ENCODE measurements around the gene TBC1D23. TPM values are rescaled to one million over a fixed set of nuclear protein-coding genes. Genes with fewer than 3 reads are reported as not detected.
A peak's percentile ranks its signal among the peaks of the same experiment; 100 is the strongest.
"Not testable (repeated sequence)": the region's sequence is repeated elsewhere in the genome, so short reads cannot be mapped to it uniquely, and the experiment has no call there.

The TBC1D23 gene
- total RNA-seq, 1 donor from 2014 or later: 62.2 TPM

DNA sequence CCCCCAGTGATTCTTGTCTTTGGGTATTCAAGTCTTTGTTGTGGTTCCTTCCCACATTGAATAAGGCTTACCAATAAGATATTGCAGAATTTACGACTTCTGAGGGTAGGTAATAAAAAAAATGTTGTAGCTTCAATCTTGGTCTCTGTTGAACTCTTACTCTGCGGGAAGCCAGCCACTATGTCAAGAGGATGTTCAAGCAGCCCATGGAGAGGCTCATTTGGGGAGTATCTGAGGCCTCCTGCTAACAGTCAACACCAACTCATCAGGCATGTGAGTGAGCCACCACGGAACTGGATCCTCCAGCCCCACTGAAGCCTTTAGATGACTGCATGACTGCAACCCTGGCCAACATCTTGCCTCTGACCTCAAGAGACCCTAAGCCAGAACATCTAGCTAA lies 3.2 kb upstream of the TBC1D23 start:
- Histone ChIP-seq H3K36me3 (ENCODE audit: insufficient read depth, low read length) (no peaks in the 10 kb centered on the region), H3K4me3 (ENCODE audit: insufficient read depth, low read depth, low read length) (no peak overlapping the region), H3K4me2 (ENCODE audit: low read length) (peak overlapping the region; percentile 15), H3K27me3 (ENCODE audit: insufficient read depth, low read length) (no peaks in the 10 kb centered on the region), H2AFZ (ENCODE audit: low read depth, low read length) (peak overlapping the region; percentile 14), H3K9me3 (ENCODE audit: insufficient read depth, low read depth, low read length) (no peaks in the 10 kb centered on the region), H3K9ac (ENCODE audit: low read length) (no peak overlapping the region), H3K27ac (ENCODE audit: low read depth, low read length) (no peak overlapping the region), H4K20me1 (ENCODE audit: insufficient read depth, low read length) (peaks cover 6% of the 10 kb centered on the region), H3K4me1 (ENCODE audit: insufficient read depth, low read length) (peaks cover 13% of the 10 kb centered on the region), H3K79me2 (ENCODE audit: insufficient read depth, low read length) (peaks cover 18% of the 10 kb centered on the region)
- Mint-ChIP-seq H3K9me3 (ENCODE audit: unreplicated experiment) (no peaks in the 10 kb centered on the region), H3K36me3 (ENCODE audit: low read depth, unreplicated experiment) (no peaks in the 10 kb centered on the region), H3K4me1 (ENCODE audit: low read depth, unreplicated experiment) (peaks cover 27% of the 10 kb centered on the region), H3K4me3 (ENCODE audit: unreplicated experiment) (no peak overlapping the region), H3K27me3 (ENCODE audit: low read depth, unreplicated experiment) (no peaks in the 10 kb centered on the region), H3K27ac (ENCODE audit: unreplicated experiment) (no peak overlapping the region)
- DNase-seq (ENCODE audit: low read depth) (peak; percentile 32), FAIRE-seq (no peak)
- TF ChIP-seq, protein P1, sequence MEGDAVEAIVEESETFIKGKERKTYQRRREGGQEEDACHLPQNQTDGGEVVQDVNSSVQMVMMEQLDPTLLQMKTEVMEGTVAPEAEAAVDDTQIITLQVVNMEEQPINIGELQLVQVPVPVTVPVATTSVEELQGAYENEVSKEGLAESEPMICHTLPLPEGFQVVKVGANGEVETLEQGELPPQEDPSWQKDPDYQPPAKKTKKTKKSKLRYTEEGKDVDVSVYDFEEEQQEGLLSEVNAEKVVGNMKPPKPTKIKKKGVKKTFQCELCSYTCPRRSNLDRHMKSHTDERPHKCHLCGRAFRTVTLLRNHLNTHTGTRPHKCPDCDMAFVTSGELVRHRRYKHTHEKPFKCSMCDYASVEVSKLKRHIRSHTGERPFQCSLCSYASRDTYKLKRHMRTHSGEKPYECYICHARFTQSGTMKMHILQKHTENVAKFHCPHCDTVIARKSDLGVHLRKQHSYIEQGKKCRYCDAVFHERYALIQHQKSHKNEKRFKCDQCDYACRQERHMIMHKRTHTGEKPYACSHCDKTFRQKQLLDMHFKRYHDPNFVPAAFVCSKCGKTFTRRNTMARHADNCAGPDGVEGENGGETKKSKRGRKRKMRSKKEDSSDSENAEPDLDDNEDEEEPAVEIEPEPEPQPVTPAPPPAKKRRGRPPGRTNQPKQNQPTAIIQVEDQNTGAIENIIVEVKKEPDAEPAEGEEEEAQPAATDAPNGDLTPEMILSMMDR (IDR thresholded peaks at IDR 0.05; ENCODE audit: insufficient read depth, low read depth, low read length): no peak
- TF ChIP-seq EZH2 (IDR thresholded peaks at IDR 0.05; ENCODE audit: insufficient read depth, low read length): no peak

DNA sequence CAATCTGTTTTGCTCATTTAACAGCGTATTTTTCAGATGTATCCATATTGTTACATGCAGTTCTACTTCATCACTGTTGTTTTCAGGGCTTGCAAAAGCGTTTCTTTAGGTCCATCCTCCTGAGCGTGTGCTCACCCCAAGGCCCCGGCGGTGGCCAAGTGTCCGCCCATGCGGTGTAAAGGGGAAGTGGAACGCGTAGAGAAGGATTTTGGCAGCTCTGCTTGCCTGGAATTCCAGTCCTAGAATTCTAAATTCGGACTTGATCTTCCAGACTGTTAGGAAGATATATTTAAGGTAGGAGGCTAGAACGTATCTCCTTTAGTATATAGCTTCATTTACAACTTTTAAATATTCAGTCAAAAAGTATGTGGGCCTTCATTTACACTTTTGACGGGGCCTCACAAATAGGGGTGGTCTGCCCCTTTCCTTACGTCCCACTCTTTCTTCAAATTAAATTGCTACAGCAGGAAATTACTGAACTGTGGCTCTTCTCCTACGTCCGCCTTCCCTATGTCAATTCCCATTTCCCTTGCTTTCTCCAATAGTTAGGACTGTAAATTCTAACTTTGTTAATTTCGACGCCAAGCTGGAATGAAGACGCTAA lies 609 bp upstream of the TBC1D23 start:
- H3K27ac Mint-ChIP-seq (ENCODE audit: unreplicated experiment): peak overlapping the region; percentile 96
- DNase-seq (ENCODE audit: low read depth) (peak; percentile 60), FAIRE-seq (no peak)
- Histone ChIP-seq H3K4me1 (ENCODE audit: insufficient read depth, low read length) (peaks cover 17% of the 10 kb centered on the region), H4K20me1 (ENCODE audit: insufficient read depth, low read length) (peaks cover 26% of the 10 kb centered on the region), H2AFZ (ENCODE audit: low read depth, low read length) (peak overlapping the region; percentile 87), H3K4me2 (ENCODE audit: low read length) (peak overlapping the region; percentile 91), H3K9me3 (ENCODE audit: insufficient read depth, low read depth, low read length) (no peaks in the 10 kb centered on the region), H3K27ac (ENCODE audit: low read depth, low read length) (peak overlapping the region; percentile 99), H3K79me2 (ENCODE audit: insufficient read depth, low read length) (peaks cover 44% of the 10 kb centered on the region), H3K36me3 (ENCODE audit: insufficient read depth, low read length) (no peaks in the 10 kb centered on the region), H3K9ac (ENCODE audit: low read length) (peak overlapping the region; percentile 100), H3K27me3 (ENCODE audit: insufficient read depth, low read length) (no peaks in the 10 kb centered on the region), H3K4me3 (ENCODE audit: insufficient read depth, low read depth, low read length) (peak overlapping the region; percentile 92)
- H3K9me3 Mint-ChIP-seq (ENCODE audit: unreplicated experiment): no peaks in the 10 kb centered on the region
- no peaks in the 10 kb centered on the region for H3K36me3 Mint-ChIP-seq (ENCODE audit: low read depth, unreplicated experiment)
- H3K4me1 Mint-ChIP-seq (ENCODE audit: low read depth, unreplicated experiment): peaks cover 51% of the 10 kb centered on the region
- peak overlapping the region; percentile 95 for H3K4me3 Mint-ChIP-seq (ENCODE audit: unreplicated experiment)
- H3K27me3 Mint-ChIP-seq (ENCODE audit: low read depth, unreplicated experiment): no peaks in the 10 kb centered on the region
- TF ChIP-seq, protein P1 (IDR thresholded peaks at IDR 0.05; ENCODE audit: insufficient read depth, low read depth, low read length): no peak
- no peak for TF ChIP-seq EZH2 (IDR thresholded peaks at IDR 0.05; ENCODE audit: insufficient read depth, low read length)

DNA sequence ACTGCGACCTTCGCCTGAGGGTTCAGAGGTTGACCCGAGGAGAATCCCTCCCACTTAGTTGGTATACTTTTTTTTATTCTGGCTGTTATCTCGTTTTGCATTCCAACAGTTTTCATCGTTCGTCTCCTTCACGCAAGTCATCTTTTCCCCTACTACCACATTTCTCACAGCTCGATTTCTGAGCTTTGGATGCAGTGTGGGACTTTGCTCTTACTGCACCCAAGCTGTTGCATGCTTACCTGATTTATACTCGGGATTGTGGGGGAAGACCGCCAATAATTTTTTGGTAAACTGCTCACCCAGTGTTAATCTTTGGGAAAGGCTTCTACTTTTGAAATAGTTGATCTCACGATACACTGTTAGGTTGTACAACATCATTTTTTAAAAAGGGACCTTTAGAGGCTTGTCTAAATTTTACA lies 702 bp downstream of the TBC1D23 start:
- DNase-seq (ENCODE audit: low read depth) (no peak), FAIRE-seq (peak; percentile 39)
- no peaks in the 10 kb centered on the region for H3K36me3 Mint-ChIP-seq (ENCODE audit: low read depth, unreplicated experiment)
- peak overlapping the region; percentile 95 for H3K4me3 Mint-ChIP-seq (ENCODE audit: unreplicated experiment)
- peak overlapping the region; percentile 92 for H3K4me3 ChIP-seq (ENCODE audit: insufficient read depth, low read depth, low read length)
- H3K4me2 ChIP-seq (ENCODE audit: low read length): peak overlapping the region; percentile 91
- no peaks in the 10 kb centered on the region for H3K9me3 ChIP-seq (ENCODE audit: insufficient read depth, low read depth, low read length)
- H3K27ac Mint-ChIP-seq (ENCODE audit: unreplicated experiment): peak overlapping the region; percentile 96
- no peaks in the 10 kb centered on the region for H3K36me3 ChIP-seq (ENCODE audit: insufficient read depth, low read length)
- peaks cover 53% of the 10 kb centered on the region for H3K4me1 Mint-ChIP-seq (ENCODE audit: low read depth, unreplicated experiment)
- H4K20me1 ChIP-seq (ENCODE audit: insufficient read depth, low read length): peaks cover 29% of the 10 kb centered on the region
- peaks cover 17% of the 10 kb centered on the region for H3K4me1 ChIP-seq (ENCODE audit: insufficient read depth, low read length)
- no peaks in the 10 kb centered on the region for H3K27me3 Mint-ChIP-seq (ENCODE audit: low read depth, unreplicated experiment)
- no peak overlapping the region for H2AFZ ChIP-seq (ENCODE audit: low read depth, low read length)
- no peak for TF ChIP-seq EZH2 (IDR thresholded peaks at IDR 0.05; ENCODE audit: insufficient read depth, low read length)
- TF ChIP-seq, protein P1 (IDR thresholded peaks at IDR 0.05; ENCODE audit: insufficient read depth, low read depth, low read length): no peak
- H3K9ac ChIP-seq (ENCODE audit: low read length): peak overlapping the region; percentile 100
- H3K27ac ChIP-seq (ENCODE audit: low read depth, low read length): peak overlapping the region; percentile 99
- H3K9me3 Mint-ChIP-seq (ENCODE audit: unreplicated experiment): no peaks in the 10 kb centered on the region
- H3K27me3 ChIP-seq (ENCODE audit: insufficient read depth, low read length): no peaks in the 10 kb centered on the region
- H3K79me2 ChIP-seq (ENCODE audit: insufficient read depth, low read length): peaks cover 57% of the 10 kb centered on the region

DNA sequence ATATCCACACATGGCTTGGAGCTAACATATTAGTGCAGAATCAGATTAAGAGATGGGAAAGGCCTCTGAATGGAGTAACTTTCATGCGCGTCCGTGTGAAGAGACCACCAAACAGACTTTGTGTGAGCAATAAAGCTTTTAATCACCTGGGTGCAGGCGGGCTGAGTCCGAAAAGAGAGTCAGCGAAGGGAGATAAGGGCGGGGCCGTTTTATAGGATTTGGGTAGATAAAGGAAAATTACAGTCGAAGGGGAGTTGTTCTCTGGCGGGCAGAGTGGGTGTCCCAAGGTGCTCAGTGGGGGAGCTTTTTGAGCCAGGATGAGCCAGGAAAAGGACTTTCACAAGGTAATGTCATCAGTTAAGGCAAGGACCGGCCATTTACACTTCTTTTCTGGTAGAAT lies 2.1 kb downstream of the TBC1D23 start:
- not testable (repeated sequence) for H3K27ac ChIP-seq (ENCODE audit: low read depth, low read length); DNase-seq (ENCODE audit: low read depth); H3K4me3 ChIP-seq (ENCODE audit: insufficient read depth, low read depth, low read length); H3K36me3 ChIP-seq (ENCODE audit: insufficient read depth, low read length); H3K27me3 Mint-ChIP-seq (ENCODE audit: low read depth, unreplicated experiment); H3K9me3 Mint-ChIP-seq (ENCODE audit: unreplicated experiment); FAIRE-seq; H3K27me3 ChIP-seq (ENCODE audit: insufficient read depth, low read length); H2AFZ ChIP-seq (ENCODE audit: low read depth, low read length); H3K36me3 Mint-ChIP-seq (ENCODE audit: low read depth, unreplicated experiment); H3K27ac Mint-ChIP-seq (ENCODE audit: unreplicated experiment); H3K9me3 ChIP-seq (ENCODE audit: insufficient read depth, low read depth, low read length); H3K9ac ChIP-seq (ENCODE audit: low read length)
- Histone ChIP-seq H3K4me1 (ENCODE audit: insufficient read depth, low read length) (peaks cover 23% of the 10 kb centered on the region), H3K4me2 (ENCODE audit: low read length) (peak overlapping the region; percentile 62), H4K20me1 (ENCODE audit: insufficient read depth, low read length) (peaks cover 37% of the 10 kb centered on the region), H3K79me2 (ENCODE audit: insufficient read depth, low read length) (peaks cover 71% of the 10 kb centered on the region)
- Mint-ChIP-seq H3K4me1 (ENCODE audit: low read depth, unreplicated experiment) (peaks cover 49% of the 10 kb centered on the region), H3K4me3 (ENCODE audit: unreplicated experiment) (peak overlapping the region; percentile 95)

All from astrocyte (in vitro differentiated cells and primary cell).